ENCODE measurements around the gene S100A9.
"Not testable (repeated sequence)": the region's sequence is repeated elsewhere in the genome, so short reads cannot be mapped to it uniquely, and the experiment has no call there.

The S100A9 gene

DNA sequence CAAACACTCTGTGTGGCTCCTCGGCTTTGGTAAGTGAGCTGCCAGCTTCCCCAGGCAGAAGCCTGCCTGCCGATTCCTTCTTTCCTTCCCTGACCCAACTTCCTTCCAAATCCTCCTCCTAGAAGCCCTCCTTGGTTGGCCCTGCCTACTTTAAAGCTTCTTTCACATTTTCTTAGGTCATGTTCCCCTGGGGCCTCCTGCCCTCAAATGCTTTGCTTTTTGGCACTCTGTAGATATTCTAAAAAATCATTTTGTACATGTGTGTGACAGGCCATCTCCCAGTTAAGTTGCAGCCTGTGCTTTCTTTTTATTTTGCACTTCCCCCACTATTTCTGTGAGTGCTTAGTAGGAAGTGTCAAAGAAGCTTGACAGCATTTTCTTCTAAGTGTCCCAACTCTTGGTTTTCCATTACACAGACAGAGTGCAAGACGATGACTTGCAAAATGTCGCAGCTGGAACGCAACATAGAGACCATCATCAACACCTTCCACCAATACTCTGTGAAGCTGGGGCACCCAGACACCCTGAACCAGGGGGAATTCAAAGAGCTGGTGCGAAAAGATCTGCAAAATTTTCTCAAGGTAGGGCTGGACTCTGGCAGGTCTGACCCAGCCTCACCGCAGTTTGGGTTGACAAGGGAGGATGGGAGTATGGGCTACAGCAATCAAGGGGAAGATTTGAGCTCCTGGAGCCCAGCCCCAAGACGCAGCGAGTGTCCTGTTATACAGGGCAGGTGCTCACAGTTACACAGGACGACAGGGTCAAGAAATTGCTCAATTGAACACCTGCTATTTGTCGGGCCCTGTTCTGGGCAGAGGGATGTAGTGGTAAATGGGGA, at the start of gene S100A9:
S100A9 (plus strand) TSS at position 2 of the 838 bp plus-strand sequence; CDS start at position 432, 430 bp downstream.
- no peak for DNase-seq (ENCODE audit: low read depth)
- no peak within 1 kb of the TSS for H3K4me3 ChIP-seq (ENCODE audit: low read depth, low read length)
- TF ChIP-seq, protein P1, sequence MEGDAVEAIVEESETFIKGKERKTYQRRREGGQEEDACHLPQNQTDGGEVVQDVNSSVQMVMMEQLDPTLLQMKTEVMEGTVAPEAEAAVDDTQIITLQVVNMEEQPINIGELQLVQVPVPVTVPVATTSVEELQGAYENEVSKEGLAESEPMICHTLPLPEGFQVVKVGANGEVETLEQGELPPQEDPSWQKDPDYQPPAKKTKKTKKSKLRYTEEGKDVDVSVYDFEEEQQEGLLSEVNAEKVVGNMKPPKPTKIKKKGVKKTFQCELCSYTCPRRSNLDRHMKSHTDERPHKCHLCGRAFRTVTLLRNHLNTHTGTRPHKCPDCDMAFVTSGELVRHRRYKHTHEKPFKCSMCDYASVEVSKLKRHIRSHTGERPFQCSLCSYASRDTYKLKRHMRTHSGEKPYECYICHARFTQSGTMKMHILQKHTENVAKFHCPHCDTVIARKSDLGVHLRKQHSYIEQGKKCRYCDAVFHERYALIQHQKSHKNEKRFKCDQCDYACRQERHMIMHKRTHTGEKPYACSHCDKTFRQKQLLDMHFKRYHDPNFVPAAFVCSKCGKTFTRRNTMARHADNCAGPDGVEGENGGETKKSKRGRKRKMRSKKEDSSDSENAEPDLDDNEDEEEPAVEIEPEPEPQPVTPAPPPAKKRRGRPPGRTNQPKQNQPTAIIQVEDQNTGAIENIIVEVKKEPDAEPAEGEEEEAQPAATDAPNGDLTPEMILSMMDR (conservative IDR thresholded peaks at IDR 0.05; ENCODE audit: low read depth, low read length) = no peak

DNA sequence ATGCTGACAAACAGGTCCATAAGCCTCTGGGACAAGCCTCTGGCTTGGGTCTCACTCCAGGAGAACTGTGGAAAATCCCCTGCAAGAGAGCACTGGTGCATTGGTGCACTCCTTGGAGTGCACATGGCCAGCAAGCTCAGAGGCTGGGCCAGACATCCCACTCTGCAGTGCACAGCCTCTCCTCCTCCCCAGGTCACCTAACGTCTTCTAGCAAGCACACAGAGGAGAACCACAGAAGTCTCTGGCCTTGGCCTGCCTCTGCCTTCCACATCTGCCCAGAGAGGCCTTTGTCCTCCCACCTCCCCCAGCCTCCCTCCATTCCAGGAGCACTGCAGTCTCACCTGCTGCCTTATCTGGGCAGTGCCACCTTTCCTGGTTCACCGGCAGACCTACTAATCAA, 49.1 kb upstream of the S100A9 start:
- DNase-seq (ENCODE audit: low read depth) = no peak
- TF ChIP-seq, protein P1 (conservative IDR thresholded peaks at IDR 0.05; ENCODE audit: low read depth, low read length) = no peak
- H3K4me3 ChIP-seq (ENCODE audit: low read depth, low read length) = no peak overlapping the region

DNA sequence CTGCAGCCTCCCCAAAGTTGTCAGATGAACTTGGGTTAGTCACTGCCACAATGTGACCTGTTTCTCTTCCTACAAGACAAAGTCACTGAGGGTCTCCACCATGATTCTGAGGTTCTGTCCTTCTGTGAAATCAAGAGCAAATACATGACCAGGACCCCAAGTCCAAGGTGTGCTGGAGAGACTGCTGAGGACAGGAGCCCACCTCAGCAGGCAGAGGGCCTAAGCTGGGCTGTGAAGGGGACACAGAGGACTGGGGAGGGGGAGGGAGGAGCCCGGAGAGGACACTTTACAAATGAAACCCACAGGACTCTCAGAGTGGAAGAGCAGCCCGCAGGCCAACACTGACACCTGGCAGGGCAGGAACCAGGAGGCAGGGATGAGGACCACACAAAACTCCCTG, 48.2 kb upstream of the S100A9 start:
- TF ChIP-seq, protein P1 (conservative IDR thresholded peaks at IDR 0.05; ENCODE audit: low read depth, low read length) = no peak
- no peak for DNase-seq (ENCODE audit: low read depth)
- H3K4me3 ChIP-seq (ENCODE audit: low read depth, low read length) = no peak overlapping the region

DNA sequence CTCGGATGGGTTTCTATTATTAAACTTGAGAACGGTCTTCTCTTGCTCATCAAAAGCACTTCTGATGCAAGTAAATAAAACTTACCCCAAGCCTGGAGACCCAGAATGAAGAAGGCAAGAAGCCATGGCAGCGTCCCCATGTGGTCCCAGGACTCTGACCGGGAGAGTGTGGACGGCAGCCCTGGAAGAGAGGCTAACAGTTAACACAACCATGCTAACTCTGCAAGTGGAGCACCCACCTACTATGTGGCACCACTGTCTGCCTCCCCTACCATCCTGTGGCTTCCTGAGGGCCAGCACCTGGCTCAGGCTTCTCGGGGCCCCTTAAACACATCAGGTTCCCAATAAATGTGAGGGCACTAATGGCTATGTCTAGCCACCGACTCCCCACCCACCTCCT, 47.1 kb upstream of the S100A9 start:
- TF ChIP-seq, protein P1 (conservative IDR thresholded peaks at IDR 0.05; ENCODE audit: low read depth, low read length) = no peak
- no peak overlapping the region for H3K4me3 ChIP-seq (ENCODE audit: low read depth, low read length)
- no peak for DNase-seq (ENCODE audit: low read depth)

DNA sequence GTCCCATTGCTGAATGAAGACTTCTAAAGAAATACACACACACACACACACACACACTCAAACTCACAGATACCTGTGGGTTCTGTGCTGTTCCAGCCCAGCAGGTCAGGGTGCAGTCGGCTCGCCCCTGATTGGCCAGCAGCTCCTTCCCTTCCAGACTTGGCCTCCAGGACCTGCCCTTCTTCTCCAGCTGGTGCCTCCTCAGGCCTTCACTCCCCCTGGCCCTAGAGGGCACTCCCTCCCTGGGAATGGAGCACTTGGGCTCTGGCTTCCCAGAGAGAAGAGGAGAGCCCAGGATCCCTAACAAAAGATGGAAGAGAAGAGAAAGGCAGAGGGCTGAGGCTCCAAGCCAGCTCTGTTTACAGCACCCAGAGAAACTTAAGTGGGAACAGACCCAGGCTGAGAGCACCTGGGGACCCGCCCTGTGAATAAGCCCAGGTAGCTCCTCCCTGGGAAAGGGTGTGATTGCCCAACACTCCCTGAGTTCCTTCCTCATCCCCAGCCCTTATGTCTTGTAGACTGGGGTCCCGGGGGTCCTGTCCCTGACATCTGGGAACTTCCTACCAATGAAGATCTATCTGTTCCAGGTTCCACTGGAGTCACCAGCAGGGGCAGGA, 45.0 kb upstream of the S100A9 start, which contains the start of gene PGLYRP3:
PGLYRP3 (minus strand) TSS at position 383 of the 617 bp plus-strand sequence. CDS start 2,287 bp downstream, outside the sequence.
- DNase-seq (ENCODE audit: low read depth) = no peak
- TF ChIP-seq, protein P1 (conservative IDR thresholded peaks at IDR 0.05; ENCODE audit: low read depth, low read length) = no peak
- no peak within 1 kb of the TSS for H3K4me3 ChIP-seq (ENCODE audit: low read depth, low read length)

DNA sequence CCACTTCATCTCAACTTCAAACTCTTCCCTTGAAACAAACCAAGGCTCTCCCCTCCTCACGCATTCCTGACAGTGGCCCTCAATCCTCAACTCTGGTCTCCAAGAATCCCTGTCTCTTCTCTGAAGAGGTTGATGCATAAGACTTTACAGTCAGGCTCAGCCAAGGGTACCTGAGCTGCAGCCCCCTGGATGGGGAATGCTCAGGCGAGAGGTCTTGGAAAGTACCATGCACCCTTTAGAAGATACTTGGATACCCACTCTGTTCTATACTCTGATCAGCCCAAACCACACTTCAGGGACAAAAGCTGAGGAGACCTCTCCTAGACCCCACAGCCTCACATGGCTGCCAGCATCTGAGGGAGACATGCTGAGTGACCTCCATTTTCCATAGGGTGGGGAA, 44.4 kb upstream of the S100A9 start:
- H3K4me3 ChIP-seq (ENCODE audit: low read depth, low read length) = no peak overlapping the region
- TF ChIP-seq, protein P1 (conservative IDR thresholded peaks at IDR 0.05; ENCODE audit: low read depth, low read length) = no peak
- DNase-seq (ENCODE audit: low read depth) = no peak

DNA sequence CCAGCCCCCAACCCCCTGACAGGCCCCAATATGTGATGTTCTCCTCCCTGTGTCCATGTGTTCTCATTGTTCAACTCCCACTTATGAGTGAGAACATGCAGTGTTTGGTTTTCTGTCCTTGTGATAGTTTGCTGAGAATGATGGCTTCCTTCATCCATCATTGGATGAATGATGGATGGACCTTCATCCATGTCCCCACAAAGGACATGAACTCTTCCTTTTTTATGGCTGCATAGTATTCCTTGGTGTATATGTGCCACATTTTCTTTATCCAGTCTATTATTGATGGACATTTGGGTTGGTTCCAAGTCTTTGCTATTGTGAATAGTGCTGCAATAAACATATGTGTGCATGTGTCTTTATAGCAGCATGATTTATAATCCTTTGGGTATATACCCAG, 43.3 kb upstream of the S100A9 start:
- not testable (repeated sequence) for DNase-seq (ENCODE audit: low read depth); H3K4me3 ChIP-seq (ENCODE audit: low read depth, low read length)

DNA sequence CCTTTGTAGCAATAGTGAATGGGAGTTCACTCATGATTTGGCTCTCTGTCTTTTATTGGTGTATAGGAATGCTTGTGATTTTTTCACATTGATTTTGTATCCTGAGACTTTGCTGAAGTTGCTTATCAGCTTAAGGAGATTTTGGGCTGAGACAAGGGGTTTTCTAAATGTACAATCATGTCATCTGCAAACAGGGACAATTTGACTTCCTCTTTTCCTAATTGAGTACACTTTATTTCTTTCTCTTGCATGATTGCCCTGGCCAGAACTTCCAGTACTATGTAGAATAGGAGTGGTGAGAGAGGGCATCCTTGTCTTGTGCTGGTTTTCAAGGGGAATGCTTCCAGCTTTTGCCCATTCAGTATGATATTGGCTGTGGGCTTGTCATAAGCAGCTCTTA, 41.6 kb upstream of the S100A9 start:
- H3K4me3 ChIP-seq (ENCODE audit: low read depth, low read length); DNase-seq (ENCODE audit: low read depth): not testable (repeated sequence)

DNA sequence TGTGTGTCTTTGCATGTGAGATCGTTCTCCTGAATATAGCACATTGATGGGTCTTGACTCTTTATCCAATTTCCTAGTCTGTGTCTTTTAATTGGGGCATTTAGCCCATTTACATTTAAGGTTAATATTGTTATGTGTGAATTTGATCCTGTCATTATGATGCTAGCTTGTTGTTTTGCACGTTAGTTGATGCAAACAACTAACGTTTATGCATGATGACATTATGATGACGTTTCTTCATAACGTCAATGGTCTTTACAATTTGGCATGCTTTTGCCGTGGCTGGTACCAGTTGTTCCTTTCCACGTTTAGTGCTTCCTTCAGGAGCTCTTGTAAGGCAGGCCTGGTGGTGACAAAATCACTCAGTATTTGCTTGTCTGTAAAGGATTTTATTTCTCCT, 39.5 kb upstream of the S100A9 start:
- not testable (repeated sequence) for H3K4me3 ChIP-seq (ENCODE audit: low read depth, low read length); DNase-seq (ENCODE audit: low read depth)

Measured in choroid plexus epithelial cell (primary cell).